ENCODE data around the gene NEDD4L.

NEDD4L gene

DNA sequence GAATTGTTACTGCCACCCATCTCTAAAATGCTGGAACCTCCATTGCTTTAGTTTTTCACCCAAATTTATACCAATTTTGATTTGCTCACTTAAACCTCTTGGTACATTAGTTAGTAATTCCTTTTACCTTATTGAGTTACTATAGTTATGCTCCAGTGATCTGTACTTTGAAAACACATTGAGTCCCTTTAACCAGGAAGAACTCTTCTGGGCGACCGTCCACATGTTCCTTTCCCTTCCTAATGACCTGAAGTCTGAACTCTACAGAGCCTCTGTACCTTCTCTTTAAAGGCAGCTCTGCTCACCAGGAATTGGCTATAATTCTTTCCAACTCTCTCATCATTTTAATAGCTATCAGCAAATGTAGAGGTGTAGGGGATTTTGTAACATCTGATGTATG, 290.0 kb downstream of the NEDD4L start:
- DNase-seq = no peak

DNA sequence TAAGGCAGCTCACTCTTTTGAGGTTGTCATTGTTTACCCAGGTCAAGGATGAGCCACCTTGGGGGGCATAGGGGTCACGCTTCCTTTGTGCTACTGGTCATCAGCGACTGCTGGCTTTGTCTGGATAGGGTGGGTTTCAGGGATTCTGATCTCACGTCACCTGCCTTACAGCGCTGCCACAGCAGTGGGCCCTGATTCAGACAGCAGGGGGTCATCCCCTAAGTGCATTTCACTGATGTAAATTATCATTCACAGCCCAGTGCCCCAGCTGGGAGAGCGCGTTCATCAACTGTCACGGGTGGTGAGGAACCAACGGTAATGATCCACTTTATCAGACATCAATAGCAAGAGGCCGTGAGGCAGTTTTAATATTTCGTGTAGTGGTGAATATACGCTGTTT, 291.2 kb downstream of the NEDD4L start:
- DNase-seq = no peak

- DNase-seq = no peak
Measured at GRCh38 chr18:58335821-58336220, 291.8 kb downstream of the NEDD4L start.

DNA sequence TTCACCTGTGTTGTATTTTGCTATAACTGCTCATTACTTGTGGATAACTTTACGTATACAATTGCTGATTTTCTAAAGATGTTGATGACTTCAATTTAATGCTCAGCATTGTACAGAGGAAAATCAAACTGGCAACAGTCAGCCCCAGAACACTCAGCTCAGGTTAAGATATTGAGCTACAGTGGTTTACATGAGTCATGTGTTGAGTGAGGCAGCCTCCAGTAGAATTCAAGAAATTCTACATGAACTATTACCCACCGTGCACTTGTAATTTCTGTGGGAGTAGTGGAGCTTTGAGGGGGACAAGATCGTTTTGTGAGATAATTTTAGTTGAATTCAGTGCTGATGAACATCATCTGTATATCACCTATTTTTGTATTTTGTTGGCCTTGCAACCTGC, 292.6 kb downstream of the NEDD4L start:
- no peak for DNase-seq

- no peak for DNase-seq
Measured at GRCh38 chr18:58337285-58337684, 293.3 kb downstream of the NEDD4L start.

DNA sequence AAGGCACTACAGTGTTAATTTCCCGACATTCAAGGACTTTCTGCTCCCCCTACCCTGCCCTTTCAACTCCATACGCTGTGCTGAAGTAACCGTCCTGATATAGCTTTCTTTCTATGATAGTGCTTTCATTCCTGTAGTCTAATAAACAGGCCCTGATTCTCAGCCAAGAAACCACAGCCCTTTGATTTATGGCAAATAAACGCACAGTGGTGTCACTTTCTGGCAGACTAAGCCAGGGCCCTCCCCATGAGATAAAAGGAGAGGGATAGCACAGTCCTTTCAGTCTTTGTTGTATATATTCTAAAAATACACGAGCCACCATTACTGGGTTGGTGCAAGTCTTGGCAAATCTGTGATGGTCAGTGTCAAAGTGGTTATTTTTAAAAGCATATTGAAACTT, 293.7 kb downstream of the NEDD4L start:
- no peak for DNase-seq

GRCh38 chr18:58338141-58338540, 294.1 kb downstream of the NEDD4L start:
- no peak for DNase-seq

DNA sequence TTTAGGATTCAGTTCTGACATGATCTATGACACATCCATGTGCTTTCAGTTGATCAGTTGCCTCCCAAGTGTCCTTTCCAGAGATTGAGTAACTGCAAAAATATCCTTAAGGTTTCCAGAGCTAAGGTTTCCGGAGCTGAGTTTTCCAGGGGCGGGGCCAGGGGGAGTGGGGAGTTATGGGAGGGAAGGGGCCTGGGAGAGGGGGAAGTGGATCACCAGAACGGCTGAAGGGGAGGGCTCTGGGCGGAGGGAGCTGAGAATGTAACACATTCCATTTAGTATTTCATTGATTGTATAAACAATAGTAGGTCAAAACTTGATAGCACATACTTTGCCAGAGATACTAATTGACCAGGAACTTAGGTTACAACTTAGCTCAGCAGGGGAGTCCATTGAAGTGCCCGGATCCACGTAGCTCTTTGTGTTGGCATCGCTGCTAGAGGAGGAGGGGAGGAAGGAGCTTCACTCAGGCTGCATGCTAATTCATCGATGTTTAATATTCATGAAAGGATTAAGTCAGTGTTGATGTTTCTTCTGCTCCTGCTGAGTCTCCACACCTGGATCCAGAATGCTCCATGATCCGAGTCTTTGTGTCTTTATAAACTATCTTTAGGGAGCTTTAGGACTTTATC, 295.1 kb downstream of the NEDD4L start:
- no peak for DNase-seq

GRCh38 chr18:58339890-58340289, 295.9 kb downstream of the NEDD4L start:
- DNase-seq = no peak

DNA sequence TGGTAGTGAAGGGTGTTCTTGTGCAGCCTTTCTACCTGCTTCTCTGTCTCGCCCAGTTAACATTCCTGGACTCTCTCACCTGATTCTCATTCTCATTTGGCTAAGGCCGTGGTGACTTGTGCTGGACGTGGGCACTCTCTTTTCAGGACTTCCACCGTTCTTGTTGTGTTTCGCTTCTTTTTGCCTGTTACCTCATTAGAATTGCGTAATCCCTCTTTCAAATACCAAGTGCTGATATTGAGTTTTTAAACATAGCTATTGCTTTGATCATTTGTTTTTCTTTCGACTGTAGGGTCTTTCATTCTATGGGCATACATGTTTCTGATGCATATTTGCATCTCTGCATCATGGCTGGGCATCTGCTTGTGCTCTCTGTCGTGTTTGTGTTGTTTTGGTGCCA, 297.9 kb downstream of the NEDD4L start:
- DNase-seq = no peak

- no peak for DNase-seq
Measured at GRCh38 chr18:58344080-58344670, 300.1 kb downstream of the NEDD4L start.

GRCh38 chr18:58344861-58345463, 300.9 kb downstream of the NEDD4L start:
- no peak for DNase-seq

DNA sequence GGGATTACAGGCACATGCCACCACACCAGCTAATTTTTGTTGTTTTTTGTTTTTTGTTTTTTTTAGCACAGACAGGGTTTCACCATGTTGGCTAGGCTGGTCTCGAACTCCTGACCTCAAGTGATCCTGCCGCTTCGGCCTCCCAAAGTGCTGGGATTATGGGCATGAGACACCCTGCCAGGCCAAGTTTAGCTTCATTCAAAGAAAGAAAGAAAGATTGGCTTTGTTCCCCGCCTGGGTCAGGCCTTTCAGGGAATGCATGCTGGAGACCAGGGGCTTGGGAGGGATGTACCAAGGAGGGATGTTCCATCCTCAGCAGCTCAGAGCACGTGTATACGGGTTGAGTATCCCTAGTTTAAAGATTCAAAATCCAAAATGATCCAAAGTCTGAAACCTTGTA, 301.8 kb downstream of the NEDD4L start:
- no peak for DNase-seq

DNA sequence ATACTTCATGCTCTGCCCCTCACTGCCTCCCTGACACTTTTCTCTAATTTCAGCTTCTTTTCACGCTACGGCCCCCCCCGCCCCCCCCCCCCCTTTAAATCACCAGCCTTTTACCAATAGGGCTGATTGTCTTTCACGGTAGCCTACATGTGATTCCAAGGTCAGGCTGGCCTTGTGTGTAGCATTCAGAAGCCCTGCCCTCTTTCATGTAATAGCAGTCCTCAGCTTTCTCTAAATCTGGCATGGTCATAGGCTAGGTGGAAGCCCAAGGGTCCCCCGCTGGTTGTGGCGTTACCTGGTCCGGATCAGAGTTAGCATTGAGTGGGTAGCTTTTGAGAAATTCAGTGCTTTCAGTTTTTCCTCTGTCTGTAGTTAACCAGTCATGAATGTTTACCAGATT, 303.1 kb downstream of the NEDD4L start:
- no peak for DNase-seq

DNA sequence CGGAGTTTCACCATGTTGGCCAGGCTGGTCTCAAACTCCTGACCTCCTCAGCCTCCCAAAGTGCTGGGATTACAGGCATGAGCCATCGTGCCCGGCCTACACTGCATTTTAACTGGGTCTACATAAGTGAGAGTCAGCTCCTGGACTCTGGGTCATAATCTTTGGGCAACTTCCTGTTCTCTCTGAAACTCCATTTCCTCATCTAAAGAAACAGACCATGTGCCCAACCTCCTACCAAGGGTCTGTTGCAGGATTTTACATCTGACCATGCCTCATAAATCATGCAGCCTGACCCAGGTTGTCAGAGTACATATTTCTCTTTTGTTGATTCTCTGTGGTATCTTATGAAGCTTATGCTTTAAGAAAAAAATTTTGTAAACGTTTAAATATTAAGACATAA, 304.5 kb downstream of the NEDD4L start:
- no peak for DNase-seq

GRCh38 chr18:58348951-58349350, 304.9 kb downstream of the NEDD4L start:
- DNase-seq = no peak

GRCh38 chr18:58349650-58350049, 305.6 kb downstream of the NEDD4L start:
- no peak for DNase-seq

DNA sequence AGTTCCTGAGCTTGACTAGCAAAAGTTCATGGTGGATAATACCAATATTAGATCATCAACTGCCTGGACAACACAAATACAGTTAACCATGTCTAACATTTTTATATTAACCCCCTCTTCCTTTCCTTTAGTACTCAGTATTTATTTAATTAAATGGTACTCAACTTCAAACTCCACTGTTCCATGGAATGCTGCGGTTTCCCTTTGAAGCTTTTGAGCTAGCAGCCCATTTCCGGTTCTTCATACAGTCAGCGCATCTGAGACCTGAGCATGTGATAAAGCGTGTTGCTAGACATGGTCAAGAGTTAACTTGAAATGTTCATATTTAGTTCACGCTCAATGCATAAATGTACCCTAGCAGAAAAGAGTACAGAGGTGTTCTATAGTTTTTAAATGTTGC, 306.5 kb downstream of the NEDD4L start:
- DNase-seq = no peak

GRCh38 chr18:58351776-58352175, 307.8 kb downstream of the NEDD4L start:
- DNase-seq = no peak

- DNase-seq = no peak
Measured at GRCh38 chr18:58353581-58353980, 309.6 kb downstream of the NEDD4L start.

GRCh38 chr18:58354051-58354450, 310.0 kb downstream of the NEDD4L start:
- DNase-seq = no peak

DNA sequence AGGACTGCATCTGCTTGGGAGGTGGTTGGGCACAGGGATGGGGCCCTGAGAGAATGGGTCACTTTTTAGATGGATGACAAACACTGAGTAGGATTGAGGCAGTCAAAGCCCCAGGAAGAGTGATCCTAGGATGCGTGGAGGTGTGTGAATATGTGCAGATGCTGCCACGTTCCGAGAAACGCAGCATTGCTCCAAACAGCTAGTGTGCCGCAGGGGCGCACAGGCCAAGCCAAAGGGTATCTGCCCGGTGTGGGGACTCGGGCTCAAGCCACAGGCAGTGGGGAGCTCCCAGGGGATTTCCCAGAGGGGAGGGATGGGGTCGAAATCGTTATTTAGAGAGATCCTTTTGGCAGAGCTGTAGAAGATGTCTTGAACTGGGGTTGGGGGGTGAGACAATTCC, 310.8 kb downstream of the NEDD4L start:
- no peak for DNase-seq

- DNase-seq = no peak
Measured at GRCh38 chr18:58355243-58355642, 311.2 kb downstream of the NEDD4L start.

GRCh38 chr18:58359218-58359617, 315.2 kb downstream of the NEDD4L start:
- DNase-seq = no peak

DNA sequence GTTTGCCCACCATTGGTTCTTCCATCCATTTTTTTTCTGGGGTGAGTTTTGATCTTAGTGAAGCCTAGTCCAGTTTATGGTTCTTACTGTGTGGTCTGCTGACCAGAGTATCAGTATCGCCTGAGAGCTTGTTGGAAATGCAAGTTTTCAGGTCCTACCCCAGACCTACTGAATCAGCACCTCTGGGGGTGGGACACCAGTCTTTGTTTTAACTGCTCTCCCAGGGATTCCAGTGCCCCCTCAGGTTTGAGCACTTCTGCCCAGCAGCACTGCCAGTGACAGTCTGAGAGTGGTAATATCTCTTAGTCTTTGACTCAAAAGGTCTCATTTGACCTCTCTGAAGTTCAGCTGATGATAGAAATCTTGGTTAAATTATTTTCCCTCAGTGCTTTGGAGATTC, 315.6 kb downstream of the NEDD4L start:
- DNase-seq = no peak
